Uterus (tissue), 4 donors: ENCODE data around the gene PIAS4. TPM values are rescaled to one million over a fixed set of nuclear protein-coding genes. Genes with fewer than 3 reads are reported as not detected.

Experiments
- DNase-seq, 2 donors: peaks; one replicate each; pipeline ENCODE4 v3.0.0-alpha.2; 2019 to 2020
- H3K27ac ChIP-seq, 2 donors: fragments of 200-600 bp; sonication (generic); 1 replicate in 1 of 2; 2 replicates in 1 of 2; pipeline ENCODE4 v1.5.1; 2016 to 2018
- H3K27me3 ChIP-seq, 2 donors: fragments of 200-600 bp; sonication (generic); one replicate each; pipeline ENCODE4 v1.5.1; 2018 to 2019; ENCODE audit warnings: control low read depth in 1 of 2
- H3K36me3 ChIP-seq, 2 donors: fragments of 200-600 bp; sonication (generic); one replicate each; pipeline ENCODE4 v1.5.1; 2019; ENCODE audit warnings: control low read depth in 1 of 2
- H3K4me1 ChIP-seq, 2 donors: fragments of 200-600 bp; sonication (generic); one replicate each; pipeline ENCODE4 v1.5.1; 2018 to 2019; ENCODE audit warnings: control low read depth in 1 of 2
- H3K4me3 ChIP-seq, 2 donors: fragments of 200-600 bp; sonication (generic); 1 replicate in 1 of 2; 2 replicates in 1 of 2; pipeline ENCODE4 v1.5.1; 2018 to 2019; ENCODE audit warnings: mild to moderate bottlenecking in 1 of 2
- H3K9me3 ChIP-seq, 2 donors: fragments of 200-600 bp; sonication (generic); one replicate each; pipeline ENCODE4 v1.5.1; 2019; ENCODE audit warnings: control low read depth in 1 of 2
- CTCF ChIP-seq, 4 experiments: fragments of 200-600 bp in 2 of 4; fragments of 450-650 bp in 2 of 4; sonication (generic) in 2 of 4; IDR thresholded peaks; one replicate each; pipeline ENCODE4 v1.5.1; 2016 to 2019; ENCODE audit warnings: antibody characterized with exemption in 4 of 4, mild to moderate bottlenecking in 2 of 4, moderate library complexity in 1 of 4
- POLR2A ChIP-seq, 2 donors: fragments of 450-650 bp; IDR thresholded peaks; one replicate each; pipeline ENCODE4 v1.6.1; 2016; ENCODE audit warnings: antibody characterized with exemption in 2 of 2, mild to moderate bottlenecking in 1 of 2, moderate library complexity in 1 of 2
- intact Hi-C: fragments of 100-400 bp; cut with DNase I; formaldehyde crosslinking; loops from one replicate; pipeline ENCODE4 v1.15.1; 2023; ENCODE audit warnings: low total_unique reads
- total RNA-seq, 4 donors: library from RNA; depleted of rRNA in 3 of 4; stranded (reverse); fragments of >200 nt in 3 of 4; gene quantifications; one replicate each; pipeline versions ENCODE4 v1.1.0 to v1.2.4, GENCODE V29; 2014 to 2023
- donor health status: DM: yes; HTN: yes; CAD: no.

The PIAS4 gene
- total RNA-seq, 4 donors from 2014 or later = 10.0 to 39.4 (median 23.4) TPM

DNA sequence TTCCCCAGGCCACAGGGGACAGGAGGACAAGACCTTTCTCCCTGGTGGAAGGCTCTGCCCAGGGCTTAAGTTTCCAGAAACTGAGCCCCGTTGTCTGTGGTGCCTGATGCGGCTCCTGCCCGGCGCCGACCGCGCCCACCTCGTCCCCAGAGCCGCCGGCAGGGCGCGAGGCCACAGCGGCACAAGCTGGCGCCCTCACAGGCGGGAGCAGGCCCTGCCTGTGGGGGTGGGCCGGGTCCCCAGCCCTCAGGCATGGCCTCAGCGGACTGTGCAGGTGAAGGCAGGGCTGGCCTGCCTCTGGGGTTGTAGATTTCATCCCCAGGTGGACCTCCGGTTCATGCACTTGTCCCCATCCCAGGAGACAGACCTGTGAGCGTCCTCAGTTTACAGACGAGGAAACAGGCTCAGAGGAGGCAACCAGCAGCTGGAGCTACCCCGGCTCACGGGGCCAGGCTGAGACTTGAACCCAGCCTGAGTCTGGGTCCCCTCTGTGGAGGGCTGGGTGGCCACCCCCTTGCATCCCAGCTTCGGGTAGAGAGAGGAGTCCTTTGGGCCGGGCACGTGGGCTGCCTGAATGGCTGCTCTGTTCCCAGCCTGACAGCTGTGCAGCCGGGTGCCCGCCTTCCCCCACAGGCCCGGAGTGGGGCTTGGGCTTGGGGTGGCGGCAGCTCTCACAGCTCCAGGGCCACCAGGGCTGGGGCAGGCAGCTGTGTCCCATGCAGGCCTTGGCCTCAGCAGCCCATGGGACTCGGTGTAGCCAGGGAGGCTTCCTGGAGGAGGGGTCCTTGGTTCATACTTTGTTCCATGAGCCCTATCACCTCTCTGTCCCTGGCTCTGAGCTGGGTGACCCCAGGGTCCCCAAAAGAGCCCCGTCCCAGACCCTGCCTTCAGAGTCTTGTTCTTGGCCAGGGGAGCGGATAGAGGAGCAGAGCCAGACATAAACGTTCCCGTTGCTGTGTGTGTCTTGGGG is 26.8 kb downstream of the PIAS4 start:
- no peak for DNase-seq
- no peaks in the 10 kb centered on the region for H3K27me3 ChIP-seq
- H3K36me3 ChIP-seq = no peaks in the 10 kb centered on the region
- no peak overlapping the region for H3K27ac ChIP-seq
- H3K4me1 ChIP-seq = no peaks in the 10 kb centered on the region
- H3K4me3 ChIP-seq = no peak overlapping the region
- no peaks in the 10 kb centered on the region for H3K9me3 ChIP-seq
- intact Hi-C loops = no loop called here
- no peak for TF ChIP-seq CTCF (IDR thresholded peaks at IDR 0.05)

DNA sequence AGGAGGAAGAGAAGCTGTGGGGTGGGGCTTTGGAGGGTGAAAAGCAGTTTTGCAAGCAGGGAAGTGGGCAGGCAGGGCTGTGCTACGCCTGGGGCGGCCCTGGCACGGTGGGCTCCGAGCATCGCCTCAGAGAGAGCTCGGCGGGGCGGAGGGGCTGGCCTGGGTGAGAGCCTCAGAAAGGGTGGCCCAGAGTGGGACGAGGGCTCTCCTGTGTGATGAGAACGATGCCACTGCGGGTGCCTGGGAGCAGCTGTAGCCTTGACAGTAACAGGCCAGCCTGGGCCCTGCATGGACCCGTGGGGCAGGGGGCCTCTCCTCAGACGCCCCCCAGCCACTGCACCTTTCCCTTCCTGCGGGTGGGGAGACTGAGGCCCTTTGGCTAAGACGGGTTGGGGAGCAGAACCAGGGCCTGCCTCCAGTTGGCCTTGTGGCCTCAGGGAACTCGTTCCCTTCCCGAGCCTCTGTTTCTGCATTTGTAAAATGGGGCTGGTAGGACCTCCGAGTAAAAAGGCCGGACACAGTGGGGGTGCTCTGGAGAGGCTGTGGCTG is 27.6 kb downstream of the PIAS4 start:
- Histone ChIP-seq H3K4me3 (no peak overlapping the region), H3K9me3 (no peaks in the 10 kb centered on the region), H3K27ac (no peak overlapping the region), H3K36me3 (no peaks in the 10 kb centered on the region), H3K27me3 (no peaks in the 10 kb centered on the region), H3K4me1 (no peaks in the 10 kb centered on the region)
- intact Hi-C loops = no loop called here
- DNase-seq = no peak
- TF ChIP-seq POLR2A (IDR thresholded peaks at IDR 0.05) (no peak), CTCF (IDR thresholded peaks at IDR 0.05) (no peak)

GRCh38 chr19:4035582-4035981 is 28.0 kb downstream of the PIAS4 start:
- no peak for TF ChIP-seq POLR2A (IDR thresholded peaks at IDR 0.05)
- no peak for TF ChIP-seq CTCF (IDR thresholded peaks at IDR 0.05)
- Histone ChIP-seq H3K4me1 (no peaks in the 10 kb centered on the region), H3K9me3 (no peaks in the 10 kb centered on the region), H3K4me3 (no peak overlapping the region), H3K27ac (no peak overlapping the region), H3K27me3 (no peaks in the 10 kb centered on the region), H3K36me3 (no peaks in the 10 kb centered on the region)
- no peak for DNase-seq
- intact Hi-C loops = no loop called here

DNA sequence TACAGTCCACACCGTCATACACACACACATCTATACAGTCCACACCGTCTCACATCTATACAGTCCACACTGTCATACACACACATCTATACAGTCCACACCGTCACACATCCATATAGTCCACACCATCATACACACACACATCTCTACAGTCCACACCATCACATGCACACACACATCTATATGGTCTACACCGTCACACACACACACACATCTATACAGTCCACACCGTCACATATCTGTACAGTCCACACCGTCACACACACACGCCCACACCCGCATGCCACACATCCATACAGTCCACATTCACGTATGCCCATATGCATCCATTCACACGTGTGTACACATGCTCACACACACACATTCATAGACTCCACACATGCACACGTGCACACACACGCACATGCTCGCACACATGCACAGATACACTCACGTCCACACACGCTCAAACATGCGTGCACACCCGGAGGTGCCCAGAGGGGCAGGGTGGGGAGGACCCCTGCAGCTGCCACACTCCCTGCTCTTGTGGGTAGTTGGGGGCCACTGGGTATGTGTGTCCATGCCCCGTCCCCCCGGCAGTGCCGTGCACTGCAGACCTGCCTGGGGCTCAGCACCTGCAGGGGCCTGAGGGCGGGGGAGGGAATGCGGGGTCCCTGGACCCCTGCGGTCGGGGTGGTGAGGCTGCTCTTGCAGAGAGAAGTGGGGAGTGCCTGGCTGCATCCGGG is 29.2 kb downstream of the PIAS4 start:
- no peaks in the 10 kb centered on the region for H3K27me3 ChIP-seq
- no peak overlapping the region for H3K4me3 ChIP-seq
- TF ChIP-seq CTCF (IDR thresholded peaks at IDR 0.05) (no peak), POLR2A (IDR thresholded peaks at IDR 0.05) (no peak)
- H3K9me3 ChIP-seq = no peaks in the 10 kb centered on the region
- DNase-seq = no peak
- H3K36me3 ChIP-seq = no peaks in the 10 kb centered on the region
- H3K27ac ChIP-seq = no peak overlapping the region
- intact Hi-C loops = no loop called here
- H3K4me1 ChIP-seq = no peaks in the 10 kb centered on the region
